H9 (cell line): ENCODE data around the gene ATF6. TPM values are rescaled to one million over a fixed set of nuclear protein-coding genes. Genes with fewer than 3 reads are reported as not detected.

Experiments used
- DNase-seq: peaks from one replicate; pipeline ENCODE4 v3.0.0-alpha.2; 2017
- H2AFZ ChIP-seq: one replicate; pipeline ENCODE4 v1.6.1; 2013; ENCODE audit warnings: mild to moderate bottlenecking, low read length, control low read depth, moderate library complexity
- H2AK5ac ChIP-seq: 2 replicates; pipeline ENCODE4 v1.6.1; 2013; ENCODE audit warnings: low read length, control low read depth, mixed read lengths; ENCODE audit not compliant: insufficient read length
- H2BK120ac ChIP-seq: one replicate; pipeline ENCODE4 v1.6.1; 2013; ENCODE audit warnings: low read depth, mild to moderate bottlenecking, low read length, control low read depth, inconsistent platforms; ENCODE audit not compliant: poor library complexity, severe bottlenecking
- H2BK12ac ChIP-seq: 2 replicates; pipeline ENCODE4 v1.6.1; 2013; ENCODE audit warnings: low read length, control low read depth, mixed read lengths, low read depth; ENCODE audit not compliant: insufficient read length
- H2BK15ac ChIP-seq: 2 replicates; pipeline ENCODE4 v1.6.1; 2013; ENCODE audit warnings: low read depth, low read length, control low read depth
- H2BK20ac ChIP-seq: one replicate; pipeline ENCODE4 v1.6.1; 2013; ENCODE audit warnings: low read depth, mild to moderate bottlenecking, low read length, control low read depth, inconsistent platforms; ENCODE audit not compliant: poor library complexity, severe bottlenecking
- H2BK5ac ChIP-seq: 2 replicates; pipeline ENCODE4 v1.6.1; 2013; ENCODE audit warnings: low read length, control low read depth, mixed read lengths; ENCODE audit not compliant: insufficient read length
- H3K14ac ChIP-seq: 2 replicates; pipeline ENCODE4 v1.6.1; 2013; ENCODE audit warnings: low read length, control low read depth; ENCODE audit not compliant: insufficient read depth
- H3K18ac ChIP-seq: 2 replicates; pipeline ENCODE4 v1.6.1; 2013; ENCODE audit warnings: low read depth, mild to moderate bottlenecking, mixed read lengths, low read length, control low read depth; ENCODE audit not compliant: insufficient read length
- H3K23ac ChIP-seq: 2 replicates; pipeline ENCODE4 v1.6.1; 2013; ENCODE audit warnings: low read length, control low read depth, mixed read lengths, low read depth; ENCODE audit not compliant: insufficient read length
- H3K23me2 ChIP-seq: 2 replicates; pipeline ENCODE4 v1.6.1; 2013; ENCODE audit warnings: low read depth, mild to moderate bottlenecking, mixed read lengths, low read length, control low read depth; ENCODE audit not compliant: insufficient read length, poor library complexity, severe bottlenecking
- H3K27ac ChIP-seq: 2 replicates; pipeline ENCODE4 v1.5.1; 2013; ENCODE audit warnings: low read length, control low read depth, mixed read lengths, low read depth; ENCODE audit not compliant: insufficient read length
- H3K27me3 ChIP-seq: 2 replicates; pipeline ENCODE4 v1.6.1; 2013; ENCODE audit warnings: low read length, control low read depth, inconsistent platforms; ENCODE audit not compliant: insufficient read depth
- H3K4ac ChIP-seq: 2 replicates; pipeline ENCODE4 v1.6.1; 2013; ENCODE audit warnings: low read depth, mild to moderate bottlenecking, control low read depth, inconsistent platforms, low read length, moderate library complexity
- H3K4me1 ChIP-seq: 2 replicates; pipeline ENCODE4 v1.6.1; 2013; ENCODE audit warnings: low read length, control low read depth, inconsistent platforms; ENCODE audit not compliant: insufficient read depth
- H3K4me2 ChIP-seq: 2 replicates; pipeline ENCODE4 v1.6.1; 2013; ENCODE audit warnings: low read length, control low read depth, mixed read lengths; ENCODE audit not compliant: insufficient read length, insufficient read depth
- H3K56ac ChIP-seq: 2 replicates; pipeline ENCODE4 v1.6.1; 2013; ENCODE audit warnings: low read depth, mild to moderate bottlenecking, mixed read lengths, low read length, control low read depth; ENCODE audit not compliant: insufficient read length
- H3K79me1 ChIP-seq: 2 replicates; pipeline ENCODE4 v1.6.1; 2013; ENCODE audit warnings: low read depth, mild to moderate bottlenecking, moderate library complexity, low read length, control low read depth, inconsistent platforms; ENCODE audit not compliant: insufficient read depth, poor library complexity, severe bottlenecking
- H3K79me2 ChIP-seq: 2 replicates; pipeline ENCODE4 v1.6.1; 2013; ENCODE audit warnings: low read length, control low read depth, inconsistent platforms; ENCODE audit not compliant: insufficient read depth
- H3K9ac ChIP-seq: 2 replicates; pipeline ENCODE4 v1.6.1; 2013; ENCODE audit warnings: low read length, control low read depth, mixed read lengths; ENCODE audit not compliant: insufficient read length; ENCODE audit errors: extremely low read depth
- H3K9me3 ChIP-seq: one replicate; pipeline ENCODE4 v1.6.1; 2013; ENCODE audit warnings: low read depth, low read length, inconsistent platforms; ENCODE audit not compliant: control insufficient read depth
- H3T11ph ChIP-seq: one replicate; pipeline ENCODE4 v1.6.1; 2013; ENCODE audit warnings: mild to moderate bottlenecking, low read length, control low read depth, inconsistent platforms
- H4K20me1 ChIP-seq: one replicate; pipeline ENCODE4 v1.6.1; 2013; ENCODE audit not compliant: control insufficient read depth, insufficient read length, insufficient read depth
- H4K5ac ChIP-seq: 2 replicates; pipeline ENCODE4 v1.6.1; 2013; ENCODE audit warnings: low read depth, mild to moderate bottlenecking, mixed read lengths, low read length, control low read depth; ENCODE audit not compliant: insufficient read length
- H4K8ac ChIP-seq: replicated peaks from 2 replicates; pipeline ENCODE4 v1.6.1; 2013; ENCODE audit warnings: low read length, control low read depth, mixed read lengths, low read depth; ENCODE audit not compliant: insufficient read length
- H4K91ac ChIP-seq: 2 replicates; pipeline ENCODE4 v1.6.1; 2013; ENCODE audit warnings: low read depth, mild to moderate bottlenecking, moderate library complexity, mixed read lengths, low read length, control low read depth; ENCODE audit not compliant: insufficient read length
- H3K27ac Mint-ChIP-seq, 3 experiments: 2 replicates in 2 of 3; 3 replicates in 1 of 3; pipeline ENCODE4 v1.8.0; 2020 to 2021; ENCODE audit warnings: mixed read lengths in 3 of 3, mild to moderate bottlenecking in 1 of 3, moderate library complexity in 1 of 3
- H3K27me3 Mint-ChIP-seq: 2 replicates; pipeline ENCODE4 v1.8.0; 2021; ENCODE audit warnings: low read depth, mild to moderate bottlenecking, moderate library complexity, mixed read lengths
- H3K36me3 Mint-ChIP-seq, 3 experiments: 2 replicates in 2 of 3; 3 replicates in 1 of 3; pipeline ENCODE4 v1.8.0; 2020 to 2021; ENCODE audit warnings: low read depth in 3 of 3, mixed read lengths in 3 of 3; ENCODE audit not compliant: insufficient read depth in 1 of 3
- H3K4me1 Mint-ChIP-seq, 2 experiments: 2 replicates each; pipeline ENCODE4 v1.8.0; 2020; ENCODE audit warnings: mixed read lengths in 2 of 2
- H3K4me3 Mint-ChIP-seq, 2 experiments: 2 replicates in 1 of 2; 3 replicates in 1 of 2; pipeline ENCODE4 v1.8.0; 2020 to 2021; ENCODE audit warnings: mild to moderate bottlenecking in 2 of 2, mixed read lengths in 2 of 2, moderate library complexity in 1 of 2
- H3K9me3 Mint-ChIP-seq, 2 experiments: 2 replicates in 1 of 2; 3 replicates in 1 of 2; pipeline ENCODE4 v1.8.0; 2020; ENCODE audit warnings: mild to moderate bottlenecking in 2 of 2, mixed read lengths in 2 of 2, moderate library complexity in 1 of 2
- WGBS: extraction: QIAGEN DNeasy Blood & Tissue Kit; methylation state at CpG from one replicate; pipeline ENCODE4 v1.1.7; 2013; ENCODE audit warnings: missing lambda C conversion rate, low lambda C conversion rate, mixed read lengths; ENCODE audit not compliant: insufficient read length; ENCODE audit errors: extremely low coverage; 5-methylcytosine and 5-hydroxymethylcytosine counted together
- total RNA-seq: library from RNA; stranded (reverse); gene quantifications from 2 replicates; pipeline ENCODE4 v1.2.1, GENCODE V29; 2021
- TF ChIP-seq, protein P1 (sequence below): fragments of 200-600 bp; sonication (generic); conservative IDR thresholded peaks from 3 replicates; pipeline ENCODE4 v1.8.0; 2021; ENCODE audit warnings: antibody characterized with exemption, mild to moderate bottlenecking

Gene ATF6
- total RNA-seq, 1 experiment from 2014 or later, result 11.2 TPM

DNA sequence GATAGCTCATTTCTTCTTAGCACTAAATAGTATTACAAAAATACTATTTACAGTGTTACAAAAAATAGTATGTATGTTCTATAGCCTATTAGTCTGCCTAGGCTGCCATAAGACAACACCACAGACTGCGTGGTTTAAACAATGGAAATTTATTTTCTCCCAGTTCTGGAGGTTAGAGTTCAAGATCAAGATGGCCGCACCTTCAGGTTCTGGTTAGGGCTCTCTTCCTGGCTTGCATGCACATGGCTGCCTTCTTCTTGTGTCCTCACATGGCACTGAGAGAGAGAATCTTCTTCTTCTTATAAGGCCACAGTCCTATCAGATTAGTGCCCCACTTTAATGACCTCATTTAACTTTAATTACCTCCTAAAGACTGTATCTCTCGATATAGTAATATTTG lies 4.1 kb downstream of the ATF6 start:
- no peak overlapping the region for H2BK15ac ChIP-seq
- no peak overlapping the region for H3K56ac ChIP-seq
- H2BK20ac ChIP-seq, result no peak overlapping the region
- H3K9ac ChIP-seq, result no peak overlapping the region
- H2AK5ac ChIP-seq, result no peak overlapping the region
- no peak overlapping the region for H4K8ac ChIP-seq
- no peak overlapping the region for H3K4me3 Mint-ChIP-seq
- H3K4ac ChIP-seq, result no peak overlapping the region
- TF ChIP-seq, protein P1, sequence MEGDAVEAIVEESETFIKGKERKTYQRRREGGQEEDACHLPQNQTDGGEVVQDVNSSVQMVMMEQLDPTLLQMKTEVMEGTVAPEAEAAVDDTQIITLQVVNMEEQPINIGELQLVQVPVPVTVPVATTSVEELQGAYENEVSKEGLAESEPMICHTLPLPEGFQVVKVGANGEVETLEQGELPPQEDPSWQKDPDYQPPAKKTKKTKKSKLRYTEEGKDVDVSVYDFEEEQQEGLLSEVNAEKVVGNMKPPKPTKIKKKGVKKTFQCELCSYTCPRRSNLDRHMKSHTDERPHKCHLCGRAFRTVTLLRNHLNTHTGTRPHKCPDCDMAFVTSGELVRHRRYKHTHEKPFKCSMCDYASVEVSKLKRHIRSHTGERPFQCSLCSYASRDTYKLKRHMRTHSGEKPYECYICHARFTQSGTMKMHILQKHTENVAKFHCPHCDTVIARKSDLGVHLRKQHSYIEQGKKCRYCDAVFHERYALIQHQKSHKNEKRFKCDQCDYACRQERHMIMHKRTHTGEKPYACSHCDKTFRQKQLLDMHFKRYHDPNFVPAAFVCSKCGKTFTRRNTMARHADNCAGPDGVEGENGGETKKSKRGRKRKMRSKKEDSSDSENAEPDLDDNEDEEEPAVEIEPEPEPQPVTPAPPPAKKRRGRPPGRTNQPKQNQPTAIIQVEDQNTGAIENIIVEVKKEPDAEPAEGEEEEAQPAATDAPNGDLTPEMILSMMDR, result no peak
- H3K9me3 ChIP-seq, result no peaks in the 10 kb centered on the region
- no peak overlapping the region for H3K23ac ChIP-seq
- H3K79me1 ChIP-seq, result no peaks in the 10 kb centered on the region
- H2BK12ac ChIP-seq, result no peak overlapping the region
- WGBS, result no CpG with 5 or more reads among the region's 3 CpGs
- no peak overlapping the region for H4K91ac ChIP-seq
- no peaks in the 10 kb centered on the region; a peak in 1 of 5 replicates for H3K9me3 Mint-ChIP-seq
- H4K5ac ChIP-seq, result no peak overlapping the region
- no peaks in the 10 kb centered on the region; the same call in 1 of the 2 replicates for H3K79me2 ChIP-seq
- peaks cover 3% of the 10 kb centered on the region for H3K27me3 Mint-ChIP-seq
- no peak overlapping the region for H2BK120ac ChIP-seq
- H3K14ac ChIP-seq, result no peak overlapping the region
- no peak overlapping the region for H2BK5ac ChIP-seq
- no peak overlapping the region for H3K27ac Mint-ChIP-seq
- H3T11ph ChIP-seq, result no peak overlapping the region
- peaks cover 8 to 11% of the 10 kb centered on the region in 2 experiments; a peak in 3 of 4 replicates for H3K4me1 Mint-ChIP-seq
- H3K27me3 ChIP-seq, result no peaks in the 10 kb centered on the region
- H3K4me1 ChIP-seq, result no peaks in the 10 kb centered on the region; the same call in 1 of the 2 replicates
- no peaks in the 10 kb centered on the region for H4K20me1 ChIP-seq
- no peaks in the 10 kb centered on the region for H3K36me3 Mint-ChIP-seq
- H3K23me2 ChIP-seq, result peaks cover 8% of the 10 kb centered on the region
- no peak overlapping the region for H3K27ac ChIP-seq
- no peak for DNase-seq
- no peak overlapping the region for H3K4me2 ChIP-seq
- no peak overlapping the region for H2AFZ ChIP-seq
- no peak overlapping the region for H3K18ac ChIP-seq
